Sigmoid colon (tissue), 4 donors: ENCODE results near the gene ZNF532.

Experiments used
- CTCF ChIP-seq, 4 experiments: fragments of 450-650 bp in 3 of 4; fragments of 200-600 bp in 1 of 4; IDR thresholded peaks; one replicate each; pipeline ENCODE4 v1.5.1; 2016 to 2019; ENCODE audit warnings: antibody characterized with exemption in 4 of 4, mild to moderate bottlenecking in 3 of 4, moderate library complexity in 2 of 4
- EP300 ChIP-seq, 4 donors: sonication (generic); formaldehyde crosslinking; IDR thresholded peaks; one replicate each; pipeline ENCODE4 v1.6.1; 2017; ENCODE audit warnings: antibody characterized with exemption in 4 of 4
- POLR2A ChIP-seq, 2 donors: fragments of 450-650 bp; IDR thresholded peaks; one replicate each; pipeline ENCODE4 v1.6.1; 2016; ENCODE audit warnings: antibody characterized with exemption in 2 of 2, mild to moderate bottlenecking in 2 of 2, moderate library complexity in 2 of 2
- POLR2AphosphoS5 ChIP-seq, 4 donors: sonication (generic); formaldehyde crosslinking; IDR thresholded peaks; one replicate each; pipeline ENCODE4 v1.6.1; 2017; ENCODE audit warnings: antibody characterized with exemption in 4 of 4

GRCh38 chr18:58829263-58829662 lies 35.4 kb upstream of the ZNF532 start:
- TF ChIP-seq CTCF (IDR thresholded peaks at IDR 0.05), result no peak
- no peak for TF ChIP-seq POLR2A (IDR thresholded peaks at IDR 0.05)
- no peak for TF ChIP-seq POLR2AphosphoS5 (IDR thresholded peaks at IDR 0.05)
- no peak for TF ChIP-seq EP300 (IDR thresholded peaks at IDR 0.05)
